Measurements from ENCODE around the gene CTIF. TPM values are rescaled to one million over a fixed set of nuclear protein-coding genes. Genes with fewer than 3 reads are reported as not detected.
A peak's percentile ranks its signal among the peaks of the same experiment; 100 is the strongest.

Gene CTIF
- total RNA-seq, 1 donor from 2014 or later = 67.9 TPM

DNA sequence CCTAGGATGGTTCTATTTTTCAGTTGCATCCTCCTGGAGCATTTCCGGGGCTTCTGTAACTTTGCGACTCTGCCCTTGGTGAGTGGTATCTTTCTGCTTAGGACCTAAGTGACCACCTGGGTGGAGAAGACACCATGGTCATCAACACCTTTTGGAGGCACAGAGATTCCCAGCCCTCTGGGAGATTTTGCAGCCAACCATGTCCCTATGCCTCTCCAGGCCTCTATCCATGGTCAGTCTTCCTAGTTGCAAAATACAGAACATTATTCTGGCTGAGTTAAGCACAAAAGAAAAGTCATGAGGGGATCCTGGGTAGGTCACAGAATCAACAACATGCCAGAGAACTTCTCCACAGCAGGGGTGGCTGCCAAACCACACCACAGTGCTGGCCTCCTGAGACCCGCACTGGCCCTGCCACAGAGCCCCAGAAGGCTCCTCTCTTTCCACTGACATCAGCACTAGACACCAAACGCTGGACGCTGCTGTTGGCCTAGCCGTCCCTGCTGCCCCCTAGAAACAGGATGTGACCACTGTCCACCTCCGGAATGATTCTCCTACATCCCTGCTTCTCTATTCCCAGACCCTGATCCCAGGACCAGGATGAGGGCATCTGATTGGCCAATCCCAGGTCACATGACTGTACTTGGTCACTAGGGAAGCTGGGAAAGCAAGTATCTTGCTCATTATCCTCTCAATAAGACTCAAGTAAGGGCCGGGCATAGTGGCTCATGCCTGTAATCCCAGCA, 364.2 kb downstream of the CTIF start:
- Mint-ChIP-seq H3K4me1 (peaks cover 27% of the 10 kb centered on the region), H3K27me3 (ENCODE audit: low read depth) (no peaks in the 10 kb centered on the region), H3K36me3 (peaks cover 19% of the 10 kb centered on the region), H3K9me3 (peaks cover 29% of the 10 kb centered on the region), H3K4me3 (no peak overlapping the region), H3K27ac (peak overlapping the region; percentile 99)
- DNase-seq (ENCODE audit: low spot score in 2 of 2, unreplicated experiment in 2 of 2) = no peak
- TF ChIP-seq, protein P1, sequence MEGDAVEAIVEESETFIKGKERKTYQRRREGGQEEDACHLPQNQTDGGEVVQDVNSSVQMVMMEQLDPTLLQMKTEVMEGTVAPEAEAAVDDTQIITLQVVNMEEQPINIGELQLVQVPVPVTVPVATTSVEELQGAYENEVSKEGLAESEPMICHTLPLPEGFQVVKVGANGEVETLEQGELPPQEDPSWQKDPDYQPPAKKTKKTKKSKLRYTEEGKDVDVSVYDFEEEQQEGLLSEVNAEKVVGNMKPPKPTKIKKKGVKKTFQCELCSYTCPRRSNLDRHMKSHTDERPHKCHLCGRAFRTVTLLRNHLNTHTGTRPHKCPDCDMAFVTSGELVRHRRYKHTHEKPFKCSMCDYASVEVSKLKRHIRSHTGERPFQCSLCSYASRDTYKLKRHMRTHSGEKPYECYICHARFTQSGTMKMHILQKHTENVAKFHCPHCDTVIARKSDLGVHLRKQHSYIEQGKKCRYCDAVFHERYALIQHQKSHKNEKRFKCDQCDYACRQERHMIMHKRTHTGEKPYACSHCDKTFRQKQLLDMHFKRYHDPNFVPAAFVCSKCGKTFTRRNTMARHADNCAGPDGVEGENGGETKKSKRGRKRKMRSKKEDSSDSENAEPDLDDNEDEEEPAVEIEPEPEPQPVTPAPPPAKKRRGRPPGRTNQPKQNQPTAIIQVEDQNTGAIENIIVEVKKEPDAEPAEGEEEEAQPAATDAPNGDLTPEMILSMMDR (IDR thresholded peaks at IDR 0.05; ENCODE audit: unreplicated experiment) = no peak

DNA sequence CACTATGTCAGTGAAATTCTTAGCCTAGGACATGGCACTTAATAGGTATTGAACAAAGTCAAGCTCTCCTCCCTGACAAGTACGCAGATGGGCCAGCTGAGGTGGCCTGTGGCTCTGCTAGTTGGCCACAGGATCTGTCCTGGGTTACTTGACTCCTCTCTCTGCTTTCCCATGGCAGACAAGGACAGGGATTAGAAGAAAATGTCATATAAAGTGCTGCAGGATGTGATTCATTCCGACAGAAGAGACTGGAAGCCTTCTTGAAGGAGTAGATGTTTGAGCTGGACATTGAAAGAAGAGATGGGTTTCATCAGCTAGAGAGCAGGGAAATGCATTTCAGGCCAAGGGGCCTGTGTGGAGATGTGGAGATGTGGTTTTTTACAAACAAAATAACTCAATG, 365.3 kb downstream of the CTIF start:
- no peaks in the 10 kb centered on the region for H3K27me3 Mint-ChIP-seq (ENCODE audit: low read depth)
- TF ChIP-seq, protein P1 (IDR thresholded peaks at IDR 0.05; ENCODE audit: unreplicated experiment) = no peak
- peak overlapping the region; percentile 81 for H3K27ac Mint-ChIP-seq
- H3K4me3 Mint-ChIP-seq = no peak overlapping the region
- DNase-seq (ENCODE audit: low spot score in 2 of 2, unreplicated experiment in 2 of 2) = no peak
- peaks cover 29% of the 10 kb centered on the region for H3K9me3 Mint-ChIP-seq
- peaks cover 24% of the 10 kb centered on the region for H3K4me1 Mint-ChIP-seq
- H3K36me3 Mint-ChIP-seq = peaks cover 17% of the 10 kb centered on the region

DNA sequence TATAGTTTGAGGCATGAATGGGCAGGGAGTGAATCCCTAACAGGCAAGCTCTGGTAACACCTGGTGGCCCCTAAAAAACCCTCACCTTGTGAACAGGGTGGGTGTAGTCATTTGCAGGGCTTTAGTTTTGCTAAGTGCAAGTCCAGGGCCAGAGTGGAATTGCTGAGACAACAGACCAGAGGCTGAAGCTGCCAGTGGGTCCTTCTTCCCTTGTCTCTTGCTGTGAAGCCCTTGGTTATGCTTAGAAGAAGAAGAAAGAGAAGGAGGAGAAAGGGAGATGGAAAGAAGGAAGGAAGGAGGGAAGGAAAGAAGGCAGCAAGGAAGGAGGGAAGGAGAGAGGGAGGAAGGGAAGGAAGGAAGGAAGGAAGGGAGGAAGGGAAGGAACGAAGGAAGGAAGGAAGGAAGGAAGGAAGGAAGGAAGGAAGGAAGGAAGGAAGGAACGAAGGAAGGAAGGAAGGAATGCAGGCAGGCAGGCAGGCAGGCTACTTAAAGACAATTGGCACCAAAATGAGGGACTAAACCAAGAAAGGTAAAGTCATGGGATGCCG, 366.1 kb downstream of the CTIF start:
- TF ChIP-seq, protein P1 (IDR thresholded peaks at IDR 0.05; ENCODE audit: unreplicated experiment) = no peak
- Mint-ChIP-seq H3K4me1 (peaks cover 24% of the 10 kb centered on the region), H3K9me3 (peaks cover 23% of the 10 kb centered on the region), H3K27ac (no peak overlapping the region), H3K27me3 (ENCODE audit: low read depth) (no peaks in the 10 kb centered on the region), H3K4me3 (no peak overlapping the region), H3K36me3 (peaks cover 14% of the 10 kb centered on the region)
- no peak for DNase-seq (ENCODE audit: low spot score in 2 of 2, unreplicated experiment in 2 of 2)

DNA sequence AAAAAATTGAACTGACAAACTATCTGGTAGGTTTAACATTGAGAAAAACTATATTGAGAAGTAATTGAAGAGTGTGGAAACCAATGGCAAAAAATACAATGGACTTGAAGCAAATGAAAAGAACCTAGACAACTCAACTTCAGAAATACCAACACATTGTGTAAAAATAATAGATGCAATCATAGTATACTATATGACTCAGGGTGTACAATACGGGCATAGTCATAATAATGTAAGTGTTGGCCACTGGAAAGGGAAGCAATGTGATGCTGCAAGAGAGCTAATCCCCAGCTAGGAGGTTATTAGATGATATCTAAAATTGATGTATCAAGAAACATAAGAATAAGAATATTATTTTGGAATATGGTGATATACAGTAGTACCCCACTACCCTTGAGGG, 366.7 kb downstream of the CTIF start:
- no peak overlapping the region for H3K27ac Mint-ChIP-seq
- peaks cover 18% of the 10 kb centered on the region for H3K9me3 Mint-ChIP-seq
- H3K4me1 Mint-ChIP-seq = peaks cover 24% of the 10 kb centered on the region
- TF ChIP-seq, protein P1 (IDR thresholded peaks at IDR 0.05; ENCODE audit: unreplicated experiment) = no peak
- H3K36me3 Mint-ChIP-seq = peaks cover 14% of the 10 kb centered on the region
- DNase-seq (ENCODE audit: low spot score in 2 of 2, unreplicated experiment in 2 of 2) = no peak
- no peaks in the 10 kb centered on the region for H3K27me3 Mint-ChIP-seq (ENCODE audit: low read depth)
- no peak overlapping the region for H3K4me3 Mint-ChIP-seq

DNA sequence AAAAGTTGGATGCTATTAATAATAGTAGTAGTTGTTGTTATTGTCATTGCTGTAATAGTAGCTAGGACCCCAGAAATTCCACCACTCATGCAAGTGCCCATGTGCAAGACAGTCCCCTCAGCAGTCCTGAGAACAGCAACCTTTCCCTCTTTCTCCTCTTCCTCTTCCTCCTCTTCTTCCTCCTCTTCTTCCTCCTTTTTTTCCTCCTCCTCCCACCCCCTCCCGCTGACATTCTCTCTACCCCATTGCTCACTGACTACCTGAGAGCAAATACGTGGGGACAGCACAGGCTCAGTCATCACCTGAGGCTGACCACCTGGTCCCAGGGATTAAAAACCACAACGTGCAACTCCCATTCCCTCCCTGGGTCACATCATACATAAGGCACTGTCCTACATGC, 370.1 kb downstream of the CTIF start:
- Mint-ChIP-seq H3K9me3 (peaks cover 17% of the 10 kb centered on the region), H3K27ac (peak overlapping the region; percentile 26)

More for the DNA sequence above, 370.1 kb downstream of the CTIF start:
- no peak for DNase-seq (ENCODE audit: low spot score in 2 of 2, unreplicated experiment in 2 of 2)
- no peak overlapping the region for H3K4me3 Mint-ChIP-seq
- peaks cover 3% of the 10 kb centered on the region for H3K4me1 Mint-ChIP-seq
- no peaks in the 10 kb centered on the region for H3K27me3 Mint-ChIP-seq (ENCODE audit: low read depth)
- peaks cover 12% of the 10 kb centered on the region for H3K36me3 Mint-ChIP-seq
- TF ChIP-seq, protein P1 (IDR thresholded peaks at IDR 0.05; ENCODE audit: unreplicated experiment) = no peak

Data from mesothelial cell of epicardium (in vitro differentiated cells).